Measurements from ENCODE around the gene LRRN4CL.
"Not testable (repeated sequence)": the region's sequence is repeated elsewhere in the genome, so short reads cannot be mapped to it uniquely, and the experiment has no call there.

Gene LRRN4CL

DNA sequence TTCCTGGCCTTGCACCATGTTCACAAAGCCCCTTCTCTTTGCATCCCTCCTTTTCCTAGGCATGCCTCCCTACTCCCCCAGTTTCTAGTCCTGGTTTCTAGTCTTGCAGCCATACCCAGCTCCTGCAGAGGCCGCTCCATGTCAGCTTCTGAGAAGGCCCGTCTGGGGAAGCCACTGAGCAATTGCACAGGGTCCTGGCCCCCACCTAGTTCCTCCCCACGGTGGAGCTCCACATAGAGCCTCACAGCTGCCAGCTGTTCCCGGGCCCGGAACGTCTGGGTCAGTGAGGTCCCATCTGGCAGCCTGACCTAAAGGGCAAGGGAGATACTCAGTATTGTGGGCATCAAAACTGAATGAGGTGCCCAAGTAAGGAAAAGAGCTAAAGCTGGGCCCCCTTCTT lies 12.6 kb downstream of the LRRN4CL start:
- DNase-seq (ENCODE audit: low read depth in 2 of 2), result no peak

DNA sequence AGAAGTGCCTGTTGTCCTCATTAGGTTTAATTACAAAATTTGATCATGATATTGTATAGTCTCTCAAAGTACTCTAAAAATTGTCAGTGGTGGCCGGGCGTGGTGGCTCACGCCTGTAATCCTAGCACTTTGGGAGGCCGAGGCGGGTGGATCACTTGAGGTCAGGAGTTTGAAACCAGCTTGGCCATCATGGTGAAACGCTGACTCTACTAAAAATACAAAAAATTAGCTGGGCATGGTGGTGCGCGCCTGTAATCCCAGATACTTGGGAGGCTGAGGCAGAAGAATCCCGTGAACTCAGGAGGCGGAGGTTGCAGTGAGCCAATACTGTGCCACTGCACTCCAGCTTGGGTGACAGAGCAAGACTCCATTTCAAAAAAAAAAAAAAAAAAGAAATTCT lies 13.9 kb downstream of the LRRN4CL start:
- not testable (repeated sequence) for DNase-seq (ENCODE audit: low read depth in 2 of 2)

DNA sequence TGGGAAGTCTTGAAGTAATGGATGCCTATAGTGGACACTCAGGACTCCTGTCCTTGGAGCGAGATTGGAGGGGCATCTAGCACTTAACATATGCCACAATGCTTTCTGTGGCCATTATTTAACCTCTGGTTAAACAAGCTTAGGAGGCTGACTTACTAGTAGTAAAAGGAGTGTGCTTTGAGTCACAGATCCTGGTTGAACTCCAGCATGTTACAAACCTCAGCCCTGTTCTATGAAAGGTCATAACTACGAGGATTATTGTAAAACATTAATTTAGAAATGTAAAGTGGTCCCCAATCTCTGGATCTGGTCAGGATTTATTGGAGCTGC lies 16.2 kb downstream of the LRRN4CL start:
- no peak for DNase-seq (ENCODE audit: low read depth in 2 of 2)

DNA sequence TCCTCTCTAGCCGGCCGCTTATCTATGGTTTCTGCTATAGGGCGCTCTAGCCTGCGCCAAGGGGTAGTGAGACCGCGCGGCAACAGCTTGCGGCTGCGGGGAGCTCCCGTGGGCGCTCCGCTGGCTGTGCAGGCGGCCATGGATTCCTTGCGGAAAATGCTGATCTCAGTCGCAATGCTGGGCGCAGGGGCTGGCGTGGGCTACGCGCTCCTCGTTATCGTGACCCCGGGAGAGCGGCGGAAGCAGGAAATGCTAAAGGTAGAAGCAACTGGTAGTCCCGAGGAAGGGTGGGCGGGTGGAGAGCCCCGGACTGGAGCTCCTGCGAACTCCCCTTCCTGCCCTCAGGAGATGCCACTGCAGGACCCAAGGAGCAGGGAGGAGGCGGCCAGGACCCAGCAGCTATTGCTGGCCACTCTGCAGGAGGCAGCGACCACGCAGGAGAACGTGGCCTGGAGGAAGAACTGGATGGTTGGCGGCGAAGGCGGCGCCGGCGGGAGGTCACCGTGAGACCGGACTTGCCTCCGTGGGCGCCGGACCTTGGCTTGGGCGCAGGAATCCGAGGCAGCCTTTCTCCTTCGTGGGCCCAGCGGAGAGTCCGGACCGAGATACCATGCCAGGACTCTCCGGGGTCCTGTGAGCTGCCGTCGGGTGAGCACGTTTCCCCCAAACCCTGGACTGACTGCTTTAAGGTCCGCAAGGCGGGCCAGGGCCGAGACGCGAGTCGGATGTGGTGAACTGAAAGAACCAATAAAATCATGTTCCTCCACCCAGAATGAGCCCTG lies 17.5 kb downstream of the LRRN4CL start, which contains the start of the genes LBHD1 and UQCC3:
TSS of gene LBHD1 (minus strand) at position 660 of the 782 bp plus-strand sequence. CDS start 2,236 bp downstream, outside the sequence.
TSS of gene UQCC3 (plus strand) at position 66 of the 782 bp plus-strand sequence. CDS start at position 139, 73 bp downstream.
- peak; percentile 64 to 72 for DNase-seq (ENCODE audit: low read depth in 2 of 2)

DNA sequence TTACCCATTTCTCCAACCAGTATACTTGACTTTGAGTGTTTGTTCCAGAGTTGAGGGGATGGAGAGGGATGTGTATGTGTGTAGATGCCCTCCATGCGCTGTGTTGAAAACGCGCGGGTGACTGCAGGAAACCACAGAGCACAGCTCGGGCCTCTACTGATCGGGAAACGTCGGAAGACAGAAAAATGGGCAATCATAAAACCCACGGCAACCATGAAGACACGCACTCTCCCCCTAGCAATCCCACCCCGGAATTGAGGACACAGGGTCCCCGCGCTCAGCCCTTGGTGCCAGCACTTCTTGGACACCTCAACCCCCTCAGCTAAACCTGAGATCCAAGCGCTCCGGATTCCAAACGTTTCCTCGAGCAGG lies 18.1 kb downstream of the LRRN4CL start:
- no peak for DNase-seq (ENCODE audit: low read depth in 2 of 2)

DNA sequence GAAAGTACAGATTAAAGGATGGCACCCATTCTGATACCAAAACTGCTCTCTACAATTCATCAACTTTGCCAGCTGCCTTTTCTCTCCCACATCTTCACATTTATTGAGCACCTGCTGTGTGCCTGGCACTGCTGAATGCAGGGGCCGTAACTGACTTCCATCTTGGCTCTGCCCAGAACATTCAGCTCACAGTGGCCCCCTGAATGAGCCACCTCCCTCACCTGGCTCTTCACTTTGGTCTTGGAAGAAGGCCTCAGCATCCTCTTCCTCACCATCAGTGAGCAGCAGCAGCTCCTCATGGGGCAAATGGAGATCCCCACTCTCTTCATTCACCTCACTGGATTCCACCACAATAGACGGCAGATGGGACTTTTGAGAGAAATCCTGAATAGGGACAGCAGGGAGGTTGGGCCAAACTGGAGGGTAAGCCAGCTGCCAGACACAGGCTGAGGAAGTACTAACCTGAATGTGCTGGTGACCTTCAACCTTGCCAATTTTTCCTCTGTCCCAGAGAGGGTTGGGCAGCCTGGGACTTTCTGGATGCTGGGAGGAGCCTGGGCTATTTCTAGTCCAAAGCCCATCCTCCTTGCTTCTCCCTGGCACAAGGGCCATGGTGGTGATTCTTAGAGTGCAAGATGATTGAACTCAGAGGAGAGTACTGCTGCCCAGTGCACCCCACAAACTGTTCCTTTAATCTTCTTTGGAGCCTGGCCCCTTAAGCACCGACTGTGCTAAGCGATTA lies 19.7 kb downstream of the LRRN4CL start:
- DNase-seq (ENCODE audit: low read depth in 2 of 2), result no peak

DNA sequence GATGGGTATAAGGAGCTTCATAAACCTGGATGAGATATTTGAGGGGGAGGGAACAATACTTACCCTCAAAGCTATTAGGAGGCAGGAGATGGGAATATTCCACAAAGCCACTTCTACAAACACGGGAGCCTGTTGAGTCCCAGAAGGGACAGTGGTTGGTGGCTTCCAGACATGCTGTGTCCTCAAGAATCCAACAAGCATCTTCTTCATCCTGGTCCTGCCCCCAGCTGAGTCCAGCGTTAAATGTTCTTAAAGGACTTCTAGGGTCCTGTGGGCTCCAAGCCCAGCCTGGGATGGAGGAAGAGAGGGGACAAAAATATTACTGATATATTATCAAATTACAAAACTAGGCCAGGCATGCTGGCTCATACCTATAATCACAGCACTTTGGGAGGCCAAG lies 21.9 kb downstream of the LRRN4CL start:
- DNase-seq (ENCODE audit: low read depth in 2 of 2), result no peak

DNA sequence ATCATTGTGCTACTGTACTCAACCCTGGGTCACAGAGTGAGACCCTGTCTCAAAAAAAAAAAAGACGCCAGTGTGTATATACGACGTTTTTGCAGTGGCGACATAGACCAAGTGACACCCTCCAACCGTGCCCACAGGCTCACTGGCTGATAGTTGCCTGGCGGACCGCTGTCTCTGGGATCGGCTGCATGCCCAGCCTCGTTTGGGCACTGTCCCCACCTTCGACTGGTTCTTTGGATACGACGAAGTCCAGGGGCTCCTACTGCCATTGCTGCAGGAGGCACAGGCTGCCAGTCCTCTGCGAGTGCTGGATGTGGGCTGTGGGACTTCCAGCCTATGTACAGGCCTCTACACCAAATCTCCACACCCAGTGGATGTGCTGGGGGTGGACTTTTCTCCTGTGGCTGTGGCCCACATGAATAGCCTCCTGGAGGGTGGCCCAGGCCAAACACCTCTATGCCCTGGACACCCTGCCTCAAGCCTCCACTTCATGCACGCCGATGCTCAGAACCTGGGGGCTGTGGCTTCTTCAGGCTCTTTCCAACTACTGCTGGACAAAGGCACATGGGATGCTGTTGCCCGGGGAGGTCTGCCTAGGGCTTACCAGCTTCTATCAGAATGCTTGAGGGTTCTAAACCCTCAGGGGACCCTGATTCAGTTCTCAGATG lies 22.9 kb downstream of the LRRN4CL start:
- no peak for DNase-seq (ENCODE audit: low read depth in 2 of 2)

DNA sequence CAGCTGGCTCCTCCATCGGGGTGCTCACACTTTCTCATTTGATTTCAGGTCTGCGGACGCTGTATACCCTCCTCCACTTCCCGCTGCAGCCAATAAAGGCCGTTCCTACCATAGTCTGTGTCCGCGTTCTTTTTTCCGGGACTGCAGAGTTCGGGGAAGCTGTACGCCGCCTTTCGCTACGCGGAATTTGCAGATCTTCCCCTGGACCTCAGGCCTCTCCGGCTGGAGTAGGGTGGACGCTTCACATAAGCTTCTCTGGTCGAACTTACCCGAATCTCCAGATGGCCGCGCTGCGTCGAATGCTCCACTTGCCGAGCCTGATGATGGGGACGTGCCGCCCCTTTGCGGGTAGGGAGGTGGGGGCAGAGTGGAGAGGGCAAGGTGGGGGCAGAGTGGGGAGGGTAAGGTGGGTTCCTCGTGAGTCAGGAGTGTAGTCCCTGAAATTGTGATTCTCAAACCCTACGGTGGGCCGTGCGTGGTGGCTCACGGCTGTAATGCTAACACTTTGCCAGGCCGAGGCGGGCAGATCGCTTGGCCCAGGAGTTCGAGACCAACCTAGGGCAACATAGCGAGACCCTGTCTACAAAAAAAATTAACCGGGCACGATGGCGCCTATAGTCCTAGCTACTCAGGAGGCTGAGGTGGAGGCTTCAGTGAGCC lies 23.6 kb downstream of the LRRN4CL start:
- peak in 1 of 2 donors; percentile 43 for DNase-seq (ENCODE audit: low read depth in 2 of 2)

DNA sequence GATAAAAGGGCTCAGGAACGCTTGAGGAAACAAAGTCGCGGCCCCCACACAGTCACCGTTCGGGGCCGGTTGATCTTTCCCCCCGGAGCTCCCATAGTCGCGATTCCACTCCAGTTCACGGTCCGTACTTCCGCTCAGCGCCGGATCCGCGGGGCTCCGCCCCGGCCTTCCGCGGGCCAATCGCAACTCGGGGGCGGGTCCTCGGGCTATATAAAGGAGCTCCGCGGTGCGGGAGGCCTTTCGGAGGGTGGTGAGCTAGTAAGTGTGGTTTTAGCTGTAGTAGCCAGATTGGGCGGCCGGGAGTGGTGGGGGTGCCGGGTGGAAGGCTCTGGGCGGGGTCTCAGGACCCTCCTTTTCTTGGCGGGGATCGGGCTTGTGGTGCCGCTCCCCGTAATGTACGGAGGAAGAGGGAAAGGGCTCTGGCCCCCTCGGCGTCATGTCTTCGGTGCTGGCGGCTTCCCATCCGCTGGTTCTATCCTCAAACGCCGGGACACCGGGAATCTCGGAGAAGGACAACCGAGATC lies 24.2 kb downstream of the LRRN4CL start, which contains the start of the genes C11orf98 and CSKMT:
TSS of gene C11orf98 (minus strand) at position 136 of the 524 bp plus-strand sequence. CDS start at position 95, 41 bp downstream.
TSS of gene CSKMT (plus strand) at position 238 of the 524 bp plus-strand sequence. CDS start 568 bp downstream, outside the sequence.
- DNase-seq (ENCODE audit: low read depth in 2 of 2), result peak; percentile 94

DNA sequence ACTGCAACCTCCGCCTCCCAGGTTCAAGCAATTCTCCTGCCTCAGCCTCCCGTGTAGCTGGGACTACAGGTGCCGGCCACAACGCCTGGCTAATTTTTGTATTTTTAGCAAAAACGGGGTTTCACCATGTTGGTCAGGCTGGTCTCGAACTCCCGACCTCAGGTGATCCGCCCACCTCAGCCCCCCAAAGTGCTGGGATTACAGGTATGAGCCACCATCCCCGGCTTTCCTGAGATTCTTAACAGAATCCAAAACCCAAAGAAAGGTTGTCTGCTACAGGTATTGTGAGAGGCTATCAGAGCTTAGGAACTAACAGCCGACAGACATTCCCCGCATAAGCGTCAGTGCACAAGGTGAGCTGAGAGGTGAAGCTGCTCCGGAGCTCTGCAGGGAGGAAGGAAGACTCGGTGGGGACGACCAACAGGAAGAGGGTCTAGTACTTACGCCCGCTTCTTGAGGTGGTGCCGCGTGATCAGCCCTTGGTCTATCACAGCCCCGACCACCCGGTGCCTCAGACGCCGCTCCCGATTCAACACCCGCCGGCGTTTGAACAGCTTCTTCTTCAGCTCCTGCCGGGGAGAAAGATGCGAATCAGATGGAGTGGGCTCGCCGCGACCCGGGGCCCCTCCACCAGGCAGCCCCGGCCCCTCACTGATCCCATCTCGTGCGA lies 24.8 kb downstream of the LRRN4CL start:
- DNase-seq (ENCODE audit: low read depth in 2 of 2), result no peak

DNA sequence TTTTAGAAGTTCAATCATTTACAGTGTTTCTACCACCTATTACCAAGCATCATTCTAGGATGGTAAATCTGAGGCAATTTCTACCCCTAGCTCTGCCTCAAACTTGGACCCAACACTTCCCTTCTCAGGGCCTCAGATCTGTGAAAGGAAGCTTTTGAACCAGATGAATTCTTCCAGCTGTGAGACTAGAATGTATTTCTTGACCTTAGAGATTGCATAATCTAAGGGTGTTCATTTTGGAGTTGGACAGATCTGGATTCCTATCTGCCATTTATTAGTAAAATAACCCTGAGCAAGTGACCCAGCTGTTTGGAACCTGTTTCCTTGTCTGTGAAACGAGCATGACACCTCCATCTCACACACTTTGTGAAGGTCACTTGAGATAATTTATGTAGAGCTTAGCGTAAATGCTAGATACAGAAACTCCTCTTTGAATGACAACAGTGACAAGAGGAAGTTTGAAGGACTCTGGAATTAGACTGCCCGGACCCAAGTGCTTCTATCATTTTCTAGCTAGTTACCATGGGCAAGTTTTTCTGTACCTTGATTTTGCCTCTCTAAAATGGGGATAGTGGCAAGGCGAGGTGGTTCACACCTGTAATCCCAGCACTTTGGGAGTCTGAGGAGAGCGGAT lies 32.4 kb downstream of the LRRN4CL start:
- DNase-seq (ENCODE audit: low read depth in 2 of 2), result no peak

DNA sequence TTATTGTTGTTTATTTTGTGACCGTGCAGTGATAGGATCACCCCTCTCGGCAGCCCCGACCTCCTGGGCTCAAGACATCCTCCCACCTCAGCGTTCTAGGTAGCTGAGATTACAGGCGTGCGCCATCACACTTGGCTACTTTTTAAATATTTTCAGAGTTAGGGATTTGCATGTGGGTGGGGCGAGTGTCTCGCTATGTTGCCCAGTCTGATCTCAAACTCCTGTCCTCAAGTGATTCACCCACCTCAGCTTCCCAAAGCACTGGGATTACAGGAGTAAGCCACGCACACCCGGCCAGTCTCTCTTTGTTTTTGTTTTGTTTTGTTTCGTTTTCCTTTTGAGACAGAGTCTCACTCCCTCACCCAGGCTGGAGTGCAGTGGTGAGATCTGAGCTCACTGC lies 35.0 kb downstream of the LRRN4CL start:
- no peak for DNase-seq (ENCODE audit: low read depth in 2 of 2)

DNA sequence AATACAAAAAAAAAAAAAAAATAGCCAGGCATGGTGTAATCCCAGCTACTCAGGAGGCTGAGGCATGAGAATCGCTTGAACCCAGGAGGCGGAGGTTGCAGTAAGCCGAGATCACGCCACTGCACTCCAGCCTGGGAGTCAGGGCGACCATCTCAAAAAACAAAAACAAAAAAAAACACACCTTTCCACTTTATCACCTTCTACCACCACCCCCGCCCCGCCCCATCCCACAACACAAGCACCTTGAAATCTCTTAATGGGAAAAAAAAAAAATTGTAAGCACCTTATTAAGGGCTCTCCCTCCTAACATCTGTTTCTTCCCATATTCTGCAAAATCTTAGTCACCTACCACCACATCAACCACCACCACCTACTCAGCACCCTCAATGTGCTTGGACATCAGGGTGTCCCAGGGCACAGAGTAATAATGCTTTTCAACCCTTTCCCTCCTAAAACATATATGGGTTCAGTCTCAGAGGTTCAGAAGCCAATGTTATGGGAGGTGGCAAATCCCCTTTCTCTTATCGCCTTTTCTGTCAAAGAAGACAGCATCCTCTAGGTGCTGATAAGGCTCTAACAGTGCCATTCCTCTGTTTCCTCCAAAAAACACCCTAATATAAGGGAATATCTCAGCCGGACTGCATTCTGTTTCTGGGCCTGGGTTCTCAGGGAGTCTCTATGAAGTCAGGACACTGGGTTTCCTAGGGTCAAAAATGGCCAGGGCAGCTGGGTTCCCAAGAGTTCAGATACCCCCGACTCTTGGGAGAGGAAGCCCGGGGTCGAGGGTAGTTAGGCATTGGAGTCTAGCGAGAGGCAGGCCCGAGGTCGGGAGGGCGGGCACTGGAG lies 36.9 kb downstream of the LRRN4CL start:
- no peak for DNase-seq (ENCODE audit: low read depth in 2 of 2)

DNA sequence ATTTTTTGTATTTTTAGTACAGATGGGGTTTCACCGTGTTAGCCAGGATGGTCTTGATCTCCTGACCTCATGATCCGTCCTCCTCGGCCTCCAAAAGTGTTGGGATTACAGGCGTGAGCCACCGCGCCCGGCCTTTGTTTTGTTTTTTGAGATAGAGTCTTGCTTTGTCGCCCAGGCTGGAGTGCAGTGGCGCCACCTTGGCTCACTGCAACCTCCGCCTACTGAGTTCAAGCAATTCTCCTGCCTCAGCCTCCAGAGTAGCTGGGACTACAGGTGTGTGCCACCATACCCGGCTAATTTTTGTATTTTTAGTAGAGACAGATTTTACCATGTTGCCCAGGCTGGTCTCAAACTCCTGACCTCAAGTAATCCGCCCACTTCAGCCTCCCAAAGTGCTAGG lies 39.0 kb downstream of the LRRN4CL start:
- not testable (repeated sequence) for DNase-seq (ENCODE audit: low read depth in 2 of 2)

DNA sequence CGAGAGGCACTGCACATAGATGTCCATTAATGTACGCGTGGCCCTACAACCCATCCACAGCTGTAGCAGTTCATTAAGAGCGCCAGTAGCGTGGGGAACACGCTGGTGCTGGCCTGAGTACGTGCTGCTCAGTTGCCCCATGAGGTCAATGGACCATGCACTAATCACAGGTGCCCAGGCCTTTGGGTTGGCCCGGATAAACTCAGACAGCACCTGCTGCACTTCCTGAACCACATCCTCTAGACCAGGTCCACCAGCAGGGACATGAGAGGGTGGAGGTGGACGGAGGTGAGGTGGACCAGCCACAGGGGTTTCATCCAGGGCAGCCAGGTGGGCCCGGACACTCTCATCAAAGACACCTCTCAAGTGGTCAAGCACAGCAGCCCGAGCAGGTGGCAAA lies 39.8 kb downstream of the LRRN4CL start:
- no peak for DNase-seq (ENCODE audit: low read depth in 2 of 2)

DNA sequence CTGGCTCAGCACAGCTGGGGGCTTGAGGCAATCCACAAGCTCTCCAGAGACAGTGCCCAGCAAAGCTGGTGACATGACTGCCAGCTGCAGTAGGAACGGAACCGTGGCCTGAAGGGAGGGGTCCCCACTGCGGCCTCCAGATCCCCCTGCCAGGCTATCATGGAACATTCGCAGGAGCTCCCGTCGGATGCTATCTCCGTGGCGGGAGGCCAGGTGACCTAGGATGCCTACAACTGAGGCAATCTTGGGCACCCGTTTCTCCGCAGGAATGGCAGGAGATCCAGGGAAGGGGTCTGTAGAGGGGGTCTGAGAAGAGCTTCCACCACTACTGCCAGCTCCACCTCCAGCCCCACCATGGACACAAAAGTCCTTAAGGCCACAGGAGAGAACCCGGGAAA lies 40.4 kb downstream of the LRRN4CL start:
- no peak for DNase-seq (ENCODE audit: low read depth in 2 of 2)

DNA sequence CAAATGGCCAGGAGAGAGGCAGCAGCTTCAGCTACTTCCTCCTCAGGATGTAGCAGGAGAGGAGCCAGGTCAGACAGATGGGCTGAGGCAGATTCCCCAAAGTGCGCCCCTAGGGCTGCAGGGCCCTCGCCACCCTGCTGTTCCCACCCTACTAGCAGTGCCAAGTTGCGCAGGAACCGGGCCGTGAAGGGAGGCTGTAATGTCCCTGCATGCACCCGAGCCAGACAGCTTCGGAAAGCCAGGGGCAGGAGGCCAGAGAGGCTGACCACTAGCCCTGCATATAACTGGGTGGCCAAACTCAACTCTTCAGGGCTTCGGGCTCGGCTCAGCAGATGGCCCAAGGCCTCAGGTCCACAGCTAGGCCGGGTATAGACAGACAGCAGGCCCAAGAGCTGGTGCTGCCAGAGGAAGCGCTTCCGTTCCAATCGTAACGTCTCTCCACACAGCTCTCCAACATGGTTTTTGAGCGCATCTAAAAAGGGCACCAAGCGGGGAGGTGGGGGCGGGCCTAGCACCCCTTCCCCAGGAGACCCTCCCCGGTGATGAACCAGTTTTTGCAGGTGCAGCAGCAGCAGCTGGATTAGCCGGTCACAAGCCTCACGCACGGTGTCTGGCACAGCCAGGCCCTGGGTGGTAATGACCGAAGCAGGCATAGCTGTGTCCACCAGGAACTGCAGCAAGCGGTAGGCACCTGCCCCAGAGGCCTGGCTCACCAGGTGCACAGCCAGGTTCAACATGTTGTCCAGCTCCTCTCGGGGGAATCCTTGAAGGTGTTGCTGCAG lies 41.0 kb downstream of the LRRN4CL start:
- DNase-seq (ENCODE audit: low read depth in 2 of 2), result no peak

DNA sequence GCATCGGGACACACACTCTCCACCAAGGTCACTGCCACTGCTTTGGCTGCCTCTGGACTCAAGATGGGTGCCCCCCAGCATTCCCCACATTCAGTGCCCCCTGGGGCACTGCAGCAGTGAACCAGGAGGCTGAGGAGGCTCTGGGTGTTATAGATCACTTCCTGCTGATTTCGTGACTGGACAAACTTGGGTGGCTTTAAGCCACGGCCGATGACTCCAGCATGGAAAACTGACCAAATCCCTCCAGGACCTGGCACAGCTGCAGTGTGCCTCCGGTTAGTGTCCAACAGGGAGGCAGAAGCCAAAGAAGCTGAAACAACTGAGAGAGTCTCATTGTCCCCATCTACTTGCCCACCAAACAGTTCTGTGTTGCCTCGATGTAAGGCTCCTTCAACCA lies 41.7 kb downstream of the LRRN4CL start:
- DNase-seq (ENCODE audit: low read depth in 2 of 2), result no peak

Data from activated CD4-positive, alpha-beta T cell treated with anti-CD3 and anti-CD28 coated beads for 24 hours (primary cell).